ENCODE data around the gene KCNIP2.
A peak's percentile ranks its signal among the peaks of the same experiment; 100 is the strongest.

KCNIP2 gene

GRCh38 chr10:101829561-101830315, 13.9 kb downstream of the KCNIP2 start:
- no peak for TF ChIP-seq CTCF (IDR thresholded peaks at IDR 0.05; ENCODE audit: insufficient read depth, low read depth, low read length, missing control alignments)

GRCh38 chr10:101828766-101829551, 14.6 kb downstream of the KCNIP2 start:
- TF ChIP-seq CTCF (IDR thresholded peaks at IDR 0.05; ENCODE audit: insufficient read depth, low read depth, low read length, missing control alignments), result no peak
- H3K4me3 ChIP-seq (ENCODE audit: low read length), result peak overlapping the region; percentile 30
- no peak for DNase-seq (ENCODE audit: low read depth)

More at GRCh38 chr10:101829561-101830315, 13.9 kb downstream of the KCNIP2 start:
- DNase-seq (ENCODE audit: low read depth), result peak; percentile 64
- H3K4me3 ChIP-seq (ENCODE audit: low read length), result peak overlapping the region; percentile 47

GRCh38 chr10:101827919-101828600, 15.5 kb downstream of the KCNIP2 start:
- no peak for DNase-seq (ENCODE audit: low read depth)
- no peak for TF ChIP-seq CTCF (IDR thresholded peaks at IDR 0.05; ENCODE audit: insufficient read depth, low read depth, low read length, missing control alignments)
- H3K4me3 ChIP-seq (ENCODE audit: low read length), result no peak overlapping the region

GRCh38 chr10:101826852-101827434, 16.7 kb downstream of the KCNIP2 start:
- TF ChIP-seq CTCF (IDR thresholded peaks at IDR 0.05; ENCODE audit: insufficient read depth, low read depth, low read length, missing control alignments), result no peak
- H3K4me3 ChIP-seq (ENCODE audit: low read length), result no peak overlapping the region
- DNase-seq (ENCODE audit: low read depth), result no peak

- no peak for TF ChIP-seq CTCF (IDR thresholded peaks at IDR 0.05; ENCODE audit: insufficient read depth, low read depth, low read length, missing control alignments)
Measured at GRCh38 chr10:101824736-101825135, 18.9 kb downstream of the KCNIP2 start.

GRCh38 chr10:101818872-101819633, 24.5 kb downstream of the KCNIP2 start:
- DNase-seq (ENCODE audit: low read depth), result peak; percentile 58
- peak overlapping the region; percentile 49 for H3K4me3 ChIP-seq (ENCODE audit: low read length)

More at GRCh38 chr10:101824736-101825135, 18.9 kb downstream of the KCNIP2 start:
- DNase-seq (ENCODE audit: low read depth), result no peak
- no peak overlapping the region for H3K4me3 ChIP-seq (ENCODE audit: low read length)

More at GRCh38 chr10:101818872-101819633, 24.5 kb downstream of the KCNIP2 start:
- no peak for TF ChIP-seq CTCF (IDR thresholded peaks at IDR 0.05; ENCODE audit: insufficient read depth, low read depth, low read length, missing control alignments)

Data from epithelial cell of esophagus (primary cell).